ENCODE measurements around the gene ARHGAP21. TPM values are rescaled to one million over a fixed set of nuclear protein-coding genes. Genes with fewer than 3 reads are reported as not detected.

Gene ARHGAP21
- total RNA-seq, 1 donor from 2014 or later = 27.5 TPM

DNA sequence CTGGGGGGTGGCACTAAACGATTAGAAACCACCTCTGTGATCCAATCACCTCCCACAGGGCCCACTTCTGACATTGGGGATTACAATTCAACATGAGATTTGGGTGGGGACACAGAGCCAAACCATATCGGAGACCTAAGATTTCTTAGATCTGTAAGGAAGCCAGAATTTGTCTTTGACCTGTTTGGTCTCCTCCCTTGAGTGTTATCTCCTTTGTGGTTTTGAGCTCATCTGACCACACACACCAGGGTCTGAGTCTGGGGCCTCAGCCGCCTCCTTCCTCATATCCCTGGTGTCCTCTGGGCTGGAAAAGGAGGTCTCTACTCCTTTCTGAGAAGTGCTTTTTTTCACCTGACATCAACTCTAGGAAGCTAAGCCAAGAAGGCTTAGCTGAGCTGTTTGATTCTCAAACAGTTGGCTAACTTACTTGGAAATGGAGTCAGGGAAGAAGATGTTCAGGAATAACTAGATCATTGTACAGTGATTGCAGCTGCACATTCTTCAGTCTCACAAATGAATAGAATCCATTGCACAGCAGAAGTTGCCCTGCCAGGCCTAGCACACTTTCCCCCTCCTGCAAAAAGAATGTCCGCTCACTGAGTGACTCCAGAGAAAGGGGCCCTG, 167.4 kb downstream of the ARHGAP21 start:
- H3K9me3 ChIP-seq = no peaks in the 10 kb centered on the region
- no peak overlapping the region for H3K4me3 ChIP-seq
- H3K27me3 ChIP-seq = no peaks in the 10 kb centered on the region
- no peaks in the 10 kb centered on the region for H3K36me3 ChIP-seq
- intact Hi-C loops (cut with DNase I) = no loop called here
- DNase-seq (ENCODE audit: low spot score in 2 of 2) = no peak
- H3K27ac ChIP-seq = no peak overlapping the region
- H3K4me1 ChIP-seq = no peaks in the 10 kb centered on the region
- TF ChIP-seq CTCF (IDR thresholded peaks at IDR 0.05) = no peak

DNA sequence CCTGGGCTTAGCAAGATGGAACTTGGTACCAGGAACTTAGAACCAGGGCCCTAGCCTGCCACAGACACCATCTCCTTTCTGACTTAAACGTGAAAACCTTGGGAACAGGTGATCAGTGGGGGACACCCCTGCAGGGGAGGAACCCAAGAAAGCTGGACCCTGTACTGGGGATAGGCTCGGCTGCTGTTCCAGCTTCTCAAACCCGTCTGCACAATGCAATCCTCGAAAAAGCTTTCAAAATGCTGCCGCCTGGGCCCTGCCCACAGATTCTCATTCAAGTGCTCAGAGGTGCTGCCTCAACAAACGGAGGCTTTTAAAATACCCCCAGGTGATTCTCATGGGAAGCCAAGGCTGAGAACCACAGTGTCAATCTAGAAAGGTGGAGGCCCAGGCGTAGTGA, 169.7 kb downstream of the ARHGAP21 start:
- Histone ChIP-seq H3K9me3 (no peaks in the 10 kb centered on the region), H3K27me3 (no peaks in the 10 kb centered on the region), H3K36me3 (no peaks in the 10 kb centered on the region), H3K4me3 (no peak overlapping the region), H3K27ac (no peak overlapping the region), H3K4me1 (no peaks in the 10 kb centered on the region)
- no peak for DNase-seq (ENCODE audit: low spot score in 2 of 2)
- intact Hi-C loops (cut with DNase I) = no loop called here
- no peak for TF ChIP-seq CTCF (IDR thresholded peaks at IDR 0.05)

DNA sequence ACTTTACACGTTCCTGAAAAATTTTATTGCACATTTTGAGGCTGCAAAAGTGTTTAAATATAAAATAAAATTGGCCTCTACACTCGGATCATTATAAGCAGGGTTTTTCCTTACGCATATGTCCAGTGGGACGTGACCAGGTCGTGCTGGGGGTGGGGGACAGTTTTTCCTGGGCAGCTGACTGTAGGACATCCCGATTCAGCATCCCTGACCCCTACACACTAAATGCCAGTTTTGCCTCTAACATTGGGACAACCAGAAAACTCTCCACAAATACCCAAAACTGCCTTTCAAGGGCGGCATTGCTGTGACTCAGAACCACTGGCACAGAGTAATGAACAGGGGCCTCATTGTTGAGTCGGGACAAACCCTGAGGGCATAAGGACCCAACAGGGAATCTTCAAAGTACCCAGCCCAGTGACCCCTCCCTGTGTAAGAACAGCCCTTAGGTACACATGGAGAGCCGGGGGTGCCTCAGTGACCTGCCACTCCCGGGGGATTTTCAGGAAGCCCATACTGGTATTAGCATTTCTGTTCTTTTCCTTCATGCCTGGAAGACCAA, 170.6 kb downstream of the ARHGAP21 start:
- no peaks in the 10 kb centered on the region for H3K27me3 ChIP-seq
- intact Hi-C loops (cut with DNase I) = no loop called here
- H3K4me1 ChIP-seq = no peaks in the 10 kb centered on the region
- no peaks in the 10 kb centered on the region for H3K9me3 ChIP-seq
- no peak overlapping the region for H3K27ac ChIP-seq
- H3K36me3 ChIP-seq = no peaks in the 10 kb centered on the region
- no peak for DNase-seq (ENCODE audit: low spot score in 2 of 2)
- no peak overlapping the region for H3K4me3 ChIP-seq
- no peak for TF ChIP-seq CTCF (IDR thresholded peaks at IDR 0.05)

- no peak for TF ChIP-seq CTCF (IDR thresholded peaks at IDR 0.05)
- DNase-seq (ENCODE audit: low spot score in 2 of 2) = no peak
- Histone ChIP-seq H3K27ac (no peak overlapping the region), H3K36me3 (no peaks in the 10 kb centered on the region), H3K4me1 (no peaks in the 10 kb centered on the region), H3K27me3 (no peaks in the 10 kb centered on the region), H3K4me3 (no peak overlapping the region), H3K9me3 (no peaks in the 10 kb centered on the region)
- intact Hi-C loops (cut with DNase I) = no loop called here
These were observed 171.2 kb downstream of the ARHGAP21 start for GRCh38 chr10:24552346-24553016.

DNA sequence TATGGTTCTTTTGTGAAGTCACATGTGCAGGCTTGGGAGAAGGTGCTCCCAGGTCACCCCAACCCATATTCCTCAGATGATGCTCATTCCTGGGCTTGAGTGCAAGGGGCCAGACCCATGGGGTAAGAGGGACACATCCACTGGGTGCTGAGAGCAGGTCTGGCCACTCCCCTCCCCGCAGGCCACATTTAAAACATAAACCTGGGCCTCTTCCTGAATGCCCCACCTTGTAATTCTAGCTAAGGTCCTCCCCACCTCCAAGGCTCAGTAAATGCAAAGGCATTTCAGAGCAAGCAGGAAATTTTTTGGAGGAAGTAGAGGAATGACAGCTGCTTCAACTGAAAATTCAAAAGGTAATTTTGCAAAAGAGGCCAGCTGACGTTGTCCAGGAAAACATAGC, 172.5 kb downstream of the ARHGAP21 start:
- DNase-seq (ENCODE audit: low spot score in 2 of 2) = no peak
- Histone ChIP-seq H3K27me3 (no peaks in the 10 kb centered on the region), H3K27ac (no peak overlapping the region), H3K9me3 (no peaks in the 10 kb centered on the region), H3K4me1 (no peaks in the 10 kb centered on the region), H3K36me3 (no peaks in the 10 kb centered on the region), H3K4me3 (no peak overlapping the region)
- intact Hi-C loops (cut with DNase I) = no loop called here
- TF ChIP-seq CTCF (IDR thresholded peaks at IDR 0.05) = no peak

All from ascending aorta (tissue), 2 donors.